CD4-positive, alpha-beta T cell treated with Interleukin-17A for 1 hour (primary cell): ENCODE results near the gene NHERF2.

Experiments used
- DNase-seq: peaks from one replicate; pipeline ENCODE4 v3.0.0-alpha.2; 2020

NHERF2 gene

GRCh38 chr16:1991135-1991551 lies 35.6 kb upstream of the NHERF2 start:
- peak; percentile 76 for DNase-seq

- DNase-seq = no peak
These were observed 35.1 kb upstream of the NHERF2 start for GRCh38 chr16:1991588-1991947.

- DNase-seq = peak; percentile 98
These were observed 34.6 kb upstream of the NHERF2 start for GRCh38 chr16:1991948-1992703.

GRCh38 chr16:1992704-1993317 lies 33.9 kb upstream of the NHERF2 start:
- DNase-seq = no peak

- peak; percentile 27 for DNase-seq
These were observed 33.0 kb upstream of the NHERF2 start for GRCh38 chr16:1993731-1994131.

GRCh38 chr16:1997494-1998359 lies 29.0 kb upstream of the NHERF2 start:
- DNase-seq = no peak

GRCh38 chr16:1998360-1998835 lies 28.3 kb upstream of the NHERF2 start:
- DNase-seq = no peak

GRCh38 chr16:1998852-1999801 lies 27.6 kb upstream of the NHERF2 start:
- no peak for DNase-seq

- DNase-seq = no peak
These were observed 26.7 kb upstream of the NHERF2 start for GRCh38 chr16:1999866-2000514.

GRCh38 chr16:2001035-2001434 lies 25.7 kb upstream of the NHERF2 start:
- no peak for DNase-seq

- no peak for DNase-seq
These were observed 25.0 kb upstream of the NHERF2 start for GRCh38 chr16:2001456-2002355.

GRCh38 chr16:2002406-2003230 lies 24.1 kb upstream of the NHERF2 start:
- no peak for DNase-seq

- DNase-seq = no peak
These were observed 23.4 kb upstream of the NHERF2 start for GRCh38 chr16:2003231-2003826.

GRCh38 chr16:2003827-2004641 lies 22.7 kb upstream of the NHERF2 start:
- peak; percentile 86 for DNase-seq

GRCh38 chr16:2004795-2005517 lies 21.7 kb upstream of the NHERF2 start:
- DNase-seq = no peak

- no peak for DNase-seq
These were observed 21.1 kb upstream of the NHERF2 start for GRCh38 chr16:2005646-2006045.

GRCh38 chr16:2006317-2006716 lies 20.4 kb upstream of the NHERF2 start:
- DNase-seq = no peak
